Ovary (tissue), 9 donors: Measurements from ENCODE around the gene ITGB5. TPM values are rescaled to one million over a fixed set of nuclear protein-coding genes. Genes with fewer than 3 reads are reported as not detected.

ENCODE experiments used
- DNase-seq, 5 donors: peaks; one replicate each; pipeline ENCODE4 v3.0.0-alpha.2; 2019 to 2020
- H3K27ac ChIP-seq, 2 donors: fragments of 200-600 bp; one replicate each; pipeline versions ENCODE4 v1.5.1 to v1.8.0; 2019 to 2022
- H3K27me3 ChIP-seq: fragments of 200-600 bp; one replicate; pipeline ENCODE4 v1.8.0; 2022
- H3K36me3 ChIP-seq: fragments of 200-600 bp; sonication (generic); one replicate; pipeline ENCODE4 v1.5.1; 2019
- H3K4me1 ChIP-seq: one replicate; pipeline ENCODE4 v1.8.1; 2013; ENCODE audit warnings: mild to moderate bottlenecking, moderate library complexity; ENCODE audit not compliant: insufficient read depth
- H3K4me3 ChIP-seq: fragments of 200-600 bp; sonication (generic); one replicate; pipeline ENCODE4 v1.5.1; 2017
- H3K9me3 ChIP-seq, 2 donors: fragments of 200-600 bp in 1 of 2; sonication (generic) in 1 of 2; one replicate each; pipeline versions ENCODE4 v1.5.1 to v1.8.1; 2013 to 2019; ENCODE audit warnings: mild to moderate bottlenecking in 1 of 2, moderate library complexity in 1 of 2
- CTCF ChIP-seq, 3 donors: fragments of 450-650 bp in 2 of 3; fragments of 200-600 bp in 1 of 3; IDR thresholded peaks; one replicate each; pipeline versions ENCODE4 v1.5.1 to v1.8.0; 2016 to 2022; ENCODE audit warnings: antibody characterized with exemption in 3 of 3, mild to moderate bottlenecking in 1 of 3
- EP300 ChIP-seq: sonication (generic); formaldehyde crosslinking; IDR thresholded peaks from one replicate; pipeline ENCODE4 v1.6.1; 2017; ENCODE audit warnings: antibody characterized with exemption
- POLR2A ChIP-seq: fragments of 450-650 bp; IDR thresholded peaks from one replicate; pipeline ENCODE4 v1.6.1; 2017; ENCODE audit warnings: antibody characterized with exemption, mild to moderate bottlenecking, moderate library complexity
- WGBS, 3 donors: extraction: QIAGEN DNeasy Blood & Tissue Kit in 1 of 3; methylation state at CpG; one replicate each; pipeline versions ENCODE4 v1.1.5 to v1.1.7; 2013 to 2017; 5-methylcytosine and 5-hydroxymethylcytosine counted together
- intact Hi-C, 4 donors: fragments of 100-400 bp; cut with DNase I; formaldehyde crosslinking; loops; one replicate each; pipeline versions ENCODE4 v1.11.0 to v1.15.1; 2022 to 2023
- polyA plus RNA-seq, 2 donors: library from polyadenylated mRNA; stranded (reverse); fragments of 200-250 nt in 1 of 2; fragments of 350-450 nt in 1 of 2; fragmentation: Illumina TruSeq in 1 of 2; extraction: RNeasy Lipid Tissue Mini Kit (QIAGEN cat#74804) in 1 of 2; gene quantifications; one replicate each; pipeline ENCODE4 v1.2.3, GENCODE V29; 2013 to 2014
- total RNA-seq, 7 donors: library from RNA; depleted of rRNA in 2 of 7; stranded (reverse); fragments of >200 nt in 2 of 7; fragmentation: NEBNext Ultra II Directional in 3 of 7; extraction: Animal tissue kit (Norgen Biotek cat#: 25700) in 3 of 7; gene quantifications; one replicate each; pipeline versions ENCODE4 v1.1.0 to v1.2.4, GENCODE V29; 2016 to 2023
- donor health status: DM: no; HTN: no; CAD: no; lungs with moderate emphysema.
- donor health status: DM: no; HTN: no; CAD: no.
- donor health status: Bipolar disorder and iron deficiency.
- donor health status: DM: yes; HTN: yes; CAD: no.
- donor health status: DM: no; HTN: no; CAD: no.
- donor health status: DM: yes; HTN: yes; CAD: no.

ITGB5 gene
- total and polyA plus RNA-seq, 9 donors, result 31.0 to 109 (median 38.0) TPM

- Histone ChIP-seq H3K9me3 (no peaks in the 10 kb centered on the region), H3K36me3 (no peaks in the 10 kb centered on the region), H3K4me1 (peaks cover 20% of the 10 kb centered on the region), H3K27me3 (no peaks in the 10 kb centered on the region), H3K27ac (no peak overlapping the region), H3K4me3 (no peak overlapping the region)
- no peak for DNase-seq
- intact Hi-C loops, result no loop called here
- WGBS, 3 donors, result 44 to 52% (median 50%) methylated on average over 4 of the region's 4 CpGs
- TF ChIP-seq POLR2A (no peak), EP300 (no peak), CTCF (IDR thresholded peaks at IDR 0.05) (no peak)
These were observed 76.2 kb downstream of the ITGB5 start for GRCh38 chr3:124810970-124811369.

GRCh38 chr3:124809039-124809438 is 78.1 kb downstream of the ITGB5 start:
- intact Hi-C loops, result no loop called here
- WGBS, 3 donors, result 40 to 55% (median 46%) methylated on average over 3 of the region's 3 CpGs
- Histone ChIP-seq H3K27ac (no peak overlapping the region), H3K4me3 (no peak overlapping the region), H3K27me3 (no peaks in the 10 kb centered on the region), H3K9me3 (no peaks in the 10 kb centered on the region), H3K4me1 (peaks cover 22% of the 10 kb centered on the region), H3K36me3 (no peaks in the 10 kb centered on the region)
- DNase-seq, result no peak
- TF ChIP-seq EP300 (no peak), CTCF (IDR thresholded peaks at IDR 0.05) (no peak), POLR2A (no peak)

- intact Hi-C loops, result no loop called here
- peaks cover 16% of the 10 kb centered on the region for H3K4me1 ChIP-seq
- TF ChIP-seq EP300 (no peak), CTCF (IDR thresholded peaks at IDR 0.05) (no peak)
- H3K9me3 ChIP-seq, result no peaks in the 10 kb centered on the region
- 28 to 50% (median 47%) methylated on average over 4 of the region's 4 CpGs for WGBS, 3 donors
- H3K4me3 ChIP-seq, result no peak overlapping the region
- no peaks in the 10 kb centered on the region for H3K27me3 ChIP-seq
- no peak for DNase-seq
- H3K36me3 ChIP-seq, result no peaks in the 10 kb centered on the region
- no peak overlapping the region for H3K27ac ChIP-seq
These were observed 81.5 kb downstream of the ITGB5 start for GRCh38 chr3:124805671-124806070.

- H3K36me3 ChIP-seq, result no peaks in the 10 kb centered on the region
- WGBS, 3 donors, result 92 to 94% (median 94%) methylated on average over 7 of the region's 7 CpGs
- TF ChIP-seq CTCF (IDR thresholded peaks at IDR 0.05), result no peak
- no peak for TF ChIP-seq POLR2A
- no peak for TF ChIP-seq EP300
- intact Hi-C loops, result no loop called here
- no peaks in the 10 kb centered on the region for H3K27me3 ChIP-seq
- no peak for DNase-seq
- no peaks in the 10 kb centered on the region for H3K9me3 ChIP-seq
- H3K4me1 ChIP-seq, result peaks cover 19% of the 10 kb centered on the region
- H3K27ac ChIP-seq, result no peak overlapping the region
- H3K4me3 ChIP-seq, result no peak overlapping the region
These were observed 82.3 kb downstream of the ITGB5 start for GRCh38 chr3:124804875-124805274.

- Histone ChIP-seq H3K4me3 (no peak overlapping the region), H3K27ac (no peak overlapping the region), H3K27me3 (no peaks in the 10 kb centered on the region), H3K4me1 (peaks cover 19% of the 10 kb centered on the region), H3K9me3 (no peaks in the 10 kb centered on the region), H3K36me3 (no peaks in the 10 kb centered on the region)
- intact Hi-C loops, result no loop called here
- TF ChIP-seq CTCF (IDR thresholded peaks at IDR 0.05) (no peak), POLR2A (no peak), EP300 (no peak)
- WGBS, 3 donors, result 82 to 90% (median 87%) methylated on average over 8 of the region's 8 CpGs
- DNase-seq, result no peak
These were observed 84.5 kb downstream of the ITGB5 start for GRCh38 chr3:124802702-124803101.
